HG03103 (cell line): ENCODE measurements around the gene IER5.

Source experiments
- ATAC-seq: cut with Tn5 transposase; IDR thresholded peaks from one replicate; pipeline ENCODE4 v1.9.1; 2021; ENCODE audit warnings: low read depth; ENCODE audit not compliant: unreplicated experiment

The IER5 gene

DNA sequence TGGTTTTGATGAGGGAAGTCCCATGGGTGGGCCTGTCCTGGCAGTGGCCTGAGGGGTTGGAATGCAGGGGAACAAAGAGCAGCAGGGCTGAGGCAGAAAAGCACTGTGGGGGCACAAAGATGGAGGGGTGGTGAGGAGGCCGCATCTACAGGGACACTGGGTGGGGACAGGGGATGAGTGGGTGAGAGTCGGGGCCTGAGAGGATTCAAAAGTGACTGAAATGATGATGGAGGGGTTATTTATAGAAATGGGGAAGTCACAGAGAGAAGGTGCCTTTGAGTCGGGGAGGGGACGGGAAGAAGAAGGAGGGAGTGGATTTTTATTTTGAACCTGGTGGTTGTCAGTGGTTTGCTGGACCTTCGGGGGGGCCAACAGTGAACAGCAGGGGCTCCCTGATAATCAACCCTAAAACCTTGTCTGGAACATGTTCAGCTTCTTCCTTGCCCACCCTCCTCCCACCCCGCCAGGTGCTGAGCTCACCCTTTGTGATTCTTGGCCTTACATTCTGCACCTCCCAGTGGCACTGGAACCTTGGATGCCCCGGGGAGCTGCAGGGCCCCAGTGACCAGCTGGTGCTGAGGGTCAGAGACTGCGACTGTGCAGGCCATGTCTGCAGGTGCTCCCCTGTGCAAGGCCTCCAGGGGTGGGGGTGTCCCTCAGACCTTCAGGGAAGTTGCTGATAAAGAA lies 42.9 kb downstream of the IER5 start:
- ATAC-seq, result peak; percentile 37

DNA sequence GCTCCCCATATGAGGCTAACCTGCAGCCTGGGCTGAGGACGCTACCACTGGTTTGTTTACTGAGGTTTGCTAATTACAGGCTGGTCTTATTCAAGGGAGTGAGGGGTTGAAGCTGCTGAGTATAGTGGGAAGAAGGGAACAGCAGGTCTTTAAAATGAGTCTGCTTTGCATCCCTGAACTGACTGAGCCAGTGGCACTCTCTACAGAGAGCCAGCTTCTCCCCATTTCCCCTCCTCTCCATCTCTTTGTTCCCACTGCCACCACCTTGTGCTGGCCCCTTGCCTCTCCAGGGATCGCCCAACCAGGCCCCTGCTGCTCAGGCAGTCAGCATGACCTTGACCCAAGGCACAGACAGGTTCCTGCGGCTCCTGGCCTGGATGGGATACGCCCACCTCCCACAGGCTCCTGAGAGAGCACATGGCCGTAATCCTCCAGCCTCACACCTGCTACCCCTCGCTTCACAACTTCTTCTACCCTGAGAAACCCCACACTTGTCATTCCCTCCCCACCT lies 45.0 kb downstream of the IER5 start:
- no peak for ATAC-seq

DNA sequence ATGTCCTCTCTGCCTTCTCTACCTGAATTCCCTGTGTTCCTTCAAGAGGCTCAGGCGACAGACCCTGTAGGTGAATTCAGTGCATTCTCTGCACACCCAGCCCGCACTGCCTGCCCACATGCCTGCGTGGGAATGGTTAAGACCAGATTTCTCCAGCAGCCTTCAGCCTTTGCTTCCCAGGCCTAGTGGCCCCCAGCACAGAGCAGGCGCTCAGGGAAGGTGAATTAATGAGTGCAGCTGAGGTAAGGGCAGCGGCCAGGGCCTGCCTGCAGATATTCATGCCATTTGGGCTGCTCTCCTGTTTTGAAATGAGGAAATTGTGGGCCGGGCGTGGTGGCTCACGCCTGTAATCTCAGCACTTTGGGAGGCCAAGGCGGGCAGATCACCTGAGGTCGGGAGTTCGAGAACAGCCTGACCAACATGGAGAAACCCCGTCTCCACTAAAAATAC lies 45.5 kb downstream of the IER5 start:
- ATAC-seq, result no peak

DNA sequence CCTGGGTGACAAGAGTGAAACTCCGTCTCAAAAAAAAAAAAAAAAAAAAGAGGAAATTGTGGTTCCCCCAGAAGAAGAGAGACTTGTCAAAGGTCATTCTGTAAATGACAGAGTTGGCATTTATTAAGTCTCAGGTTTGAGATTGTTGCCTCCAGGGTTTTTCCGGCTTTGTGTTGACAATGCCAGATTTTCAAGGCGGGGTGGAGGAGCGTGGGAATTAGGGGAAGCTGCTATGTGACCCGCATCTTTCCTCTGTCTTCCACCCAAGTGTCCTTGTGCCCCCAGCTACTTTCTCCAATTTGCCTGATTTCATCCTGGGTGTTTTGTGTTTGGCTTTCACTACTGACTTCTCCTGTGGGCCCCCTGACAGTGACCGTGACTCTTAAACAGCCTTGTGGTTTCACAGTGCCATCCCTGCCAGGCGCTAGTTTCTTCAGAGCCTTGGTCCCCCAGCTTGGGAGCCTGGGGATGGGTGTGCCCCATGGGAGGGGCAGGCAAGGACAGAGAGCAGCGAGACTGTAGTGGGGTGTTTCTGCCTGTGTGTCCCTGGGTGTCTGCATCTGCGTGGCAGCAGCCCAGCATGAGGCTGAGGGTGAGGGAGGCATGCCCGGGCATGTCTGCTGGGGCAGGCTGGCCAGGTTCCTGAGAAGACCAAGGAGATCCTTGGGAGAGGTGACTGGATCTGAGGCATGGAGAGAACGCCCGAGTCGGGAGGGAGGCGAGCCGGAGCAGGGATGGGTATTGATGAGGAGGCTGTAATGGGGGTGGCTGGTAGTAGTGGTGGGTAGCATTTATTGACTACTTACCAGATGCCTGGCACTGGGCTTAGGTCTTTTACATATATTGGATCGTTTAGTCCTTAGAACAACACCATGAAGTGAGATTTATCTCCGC lies 46.3 kb downstream of the IER5 start:
- no peak for ATAC-seq

DNA sequence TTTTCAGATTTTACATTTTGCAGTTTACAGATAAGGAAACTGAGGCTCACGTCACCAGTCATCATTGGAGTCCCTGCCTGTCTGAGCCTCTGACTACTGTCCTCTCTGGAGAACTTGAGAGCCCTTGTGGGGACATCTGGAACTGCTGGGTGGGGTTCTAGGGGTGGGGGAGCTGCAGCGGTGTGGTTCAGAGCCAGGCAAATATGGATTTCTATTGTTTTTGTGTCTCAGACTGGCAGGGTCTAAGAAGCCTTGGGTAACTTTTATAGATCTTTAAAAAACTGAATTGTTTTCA lies 46.9 kb downstream of the IER5 start:
- no peak for ATAC-seq

DNA sequence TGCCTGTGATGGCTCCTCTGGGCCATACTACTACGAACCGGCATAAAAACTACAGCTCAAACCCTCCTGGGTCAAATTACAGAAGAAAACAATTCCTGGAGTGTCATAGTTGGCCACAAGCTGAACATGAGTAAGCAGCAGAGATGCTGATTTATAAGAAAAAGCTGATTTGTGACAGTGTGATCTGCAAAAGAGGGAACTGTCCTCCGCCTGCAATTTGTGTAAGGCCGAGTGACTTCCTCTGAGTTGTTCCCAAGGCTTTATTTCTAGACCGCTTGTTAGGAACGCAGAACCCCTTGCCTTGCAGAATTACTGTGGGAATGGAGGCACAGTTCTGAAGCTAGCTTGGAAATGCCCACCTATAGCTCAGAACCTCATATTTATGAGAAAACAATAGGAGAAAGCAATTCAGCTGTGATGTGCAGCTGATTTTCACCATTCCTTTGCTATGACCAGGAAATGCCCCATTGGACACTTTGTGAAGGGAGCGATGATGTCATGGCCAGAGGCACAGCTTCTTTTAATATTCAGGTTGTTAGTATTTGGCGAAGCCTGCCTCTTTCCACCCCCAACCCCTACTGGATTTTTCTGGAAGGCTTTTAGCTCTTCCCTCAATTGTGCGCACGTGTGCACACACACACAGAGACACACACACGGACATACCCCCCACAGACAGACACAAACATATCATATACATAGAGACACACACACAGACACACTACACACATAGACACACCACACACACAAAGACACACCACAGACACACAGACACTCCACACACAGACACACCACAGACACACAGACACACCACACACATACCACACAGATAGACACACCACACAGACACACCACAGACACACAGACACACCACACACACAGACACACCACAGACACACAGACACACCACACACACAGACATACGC lies 47.6 kb downstream of the IER5 start:
- ATAC-seq, result no peak

DNA sequence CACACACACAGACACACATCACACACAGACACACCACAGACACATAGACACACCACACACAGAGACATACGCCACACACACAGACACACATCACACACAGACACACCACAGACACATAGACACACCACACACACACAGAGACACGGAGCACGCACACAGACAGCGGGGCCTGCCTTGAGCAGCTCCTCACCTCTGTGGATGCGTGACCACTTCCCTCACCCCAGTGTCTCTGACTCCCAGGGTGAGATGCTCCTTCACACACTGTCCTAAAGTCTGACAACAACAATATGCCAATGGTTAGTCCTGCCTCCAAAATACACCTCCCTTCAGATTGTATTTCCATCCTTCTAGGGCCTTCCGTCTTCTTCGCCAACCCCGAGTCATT lies 48.2 kb downstream of the IER5 start:
- ATAC-seq, result no peak

DNA sequence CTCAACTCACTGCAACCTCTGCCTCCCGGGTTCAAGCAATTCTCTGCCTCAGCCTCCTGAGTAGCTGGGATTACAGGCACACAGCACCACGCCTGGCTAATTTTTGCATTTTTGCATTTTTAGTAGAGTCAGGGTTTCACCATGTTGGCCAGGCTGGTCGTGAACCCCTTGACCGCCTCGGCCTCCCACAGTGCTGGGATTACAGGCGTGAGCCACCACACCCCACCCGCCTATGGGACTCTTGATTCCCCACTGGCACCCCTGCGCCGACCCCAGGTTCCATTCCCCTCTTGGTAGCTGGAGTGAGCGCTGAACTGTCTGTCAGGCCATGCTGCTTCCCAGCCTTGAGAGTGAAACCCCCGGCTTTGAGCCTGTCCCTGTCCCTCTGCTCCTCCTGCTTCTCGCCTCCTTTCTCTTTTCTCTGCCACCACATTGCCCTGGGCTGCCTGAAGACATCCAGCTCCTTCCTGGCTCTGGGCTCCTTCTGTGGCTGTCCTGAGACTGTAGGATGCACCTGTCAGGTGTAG lies 48.8 kb downstream of the IER5 start:
- no peak for ATAC-seq

DNA sequence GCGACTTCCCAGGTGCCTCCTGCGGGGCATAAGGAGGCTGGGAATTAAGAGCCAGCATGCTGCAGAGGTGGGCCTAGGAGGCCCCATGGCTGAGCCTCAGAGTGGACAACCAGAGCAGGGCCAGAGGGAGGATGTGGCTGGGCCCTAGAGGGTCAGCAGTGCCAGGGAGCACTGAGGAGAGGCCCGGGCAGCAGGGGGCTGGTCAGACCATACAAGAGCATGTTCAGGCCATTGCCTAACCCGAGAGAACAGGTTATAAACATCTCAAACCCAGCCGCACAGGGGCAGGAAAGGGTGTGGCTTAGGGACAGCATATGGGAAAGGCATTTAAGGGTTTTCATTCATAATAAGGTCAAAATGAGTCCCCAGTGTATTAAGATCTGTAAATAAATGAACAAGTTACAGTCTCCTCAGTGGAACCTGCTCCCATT lies 51.1 kb downstream of the IER5 start:
- no peak for ATAC-seq

DNA sequence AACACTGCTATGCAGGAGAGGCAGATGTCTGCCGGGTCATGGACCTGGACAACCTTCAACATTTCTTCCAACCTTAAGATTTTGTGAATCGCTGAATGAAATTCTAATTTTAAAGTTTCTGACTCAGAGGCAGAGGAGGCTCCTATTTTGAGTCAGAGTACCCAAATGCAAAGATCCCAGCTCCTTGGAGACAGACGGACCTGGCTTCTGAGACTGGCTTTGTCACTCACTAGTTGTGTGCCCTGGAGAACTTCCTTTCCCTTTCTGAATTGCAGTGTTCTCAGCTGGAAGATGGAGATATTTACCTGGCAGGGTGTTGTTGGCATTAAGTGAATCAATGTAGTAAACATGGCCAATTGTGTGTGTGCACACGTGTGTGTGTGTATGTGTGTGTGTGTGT lies 51.9 kb downstream of the IER5 start:
- ATAC-seq, result no peak

DNA sequence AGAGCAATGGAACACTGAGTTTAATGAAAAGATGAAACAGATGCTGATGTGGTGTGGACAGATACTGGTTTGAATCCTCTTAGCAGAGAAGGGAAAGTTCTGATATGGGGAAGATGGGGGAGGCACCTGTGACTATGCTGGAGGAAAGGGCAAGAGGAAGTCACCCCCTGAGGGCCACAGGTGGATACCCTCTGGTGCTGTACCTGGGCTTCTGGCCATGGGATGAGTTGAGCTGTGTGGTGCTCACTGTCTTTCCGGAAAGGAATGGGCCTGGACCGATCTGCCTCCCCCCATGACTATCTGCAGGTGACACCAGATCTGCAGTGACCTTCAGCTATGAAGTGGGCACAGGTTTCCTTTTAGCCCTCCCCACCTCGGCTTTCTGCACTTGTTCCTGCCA lies 52.4 kb downstream of the IER5 start:
- ATAC-seq, result no peak

DNA sequence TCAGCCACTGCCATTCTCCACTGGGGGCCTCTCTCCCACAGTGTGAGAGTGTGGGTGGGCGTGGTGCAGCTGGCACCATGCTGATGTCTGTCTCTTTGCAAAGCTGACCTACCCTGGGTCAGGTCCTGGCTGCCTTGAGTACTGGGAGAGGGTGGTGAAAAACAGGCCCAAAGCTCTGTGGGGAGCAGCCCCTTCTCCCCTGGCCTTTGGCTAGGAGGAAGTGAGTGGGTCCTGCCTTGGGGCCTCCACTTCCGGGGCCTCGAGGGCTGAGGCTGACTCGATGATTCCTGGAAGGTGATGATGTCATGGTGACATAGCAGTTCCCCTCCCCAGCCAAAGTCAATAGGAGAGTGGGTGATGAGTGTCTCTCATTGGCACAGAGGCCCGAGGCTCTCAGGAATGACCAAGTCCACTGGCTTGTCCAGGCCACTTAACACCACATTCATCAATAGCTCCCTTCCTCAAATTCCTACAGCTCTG lies 53.0 kb downstream of the IER5 start:
- ATAC-seq, result no peak
